ENCODE measurements around the gene NDUFAF8. TPM values are rescaled to one million over a fixed set of nuclear protein-coding genes. Genes with fewer than 3 reads are reported as not detected.

The NDUFAF8 gene
- total RNA-seq, 1 experiment from 2014 or later, result 54.1 TPM

DNA sequence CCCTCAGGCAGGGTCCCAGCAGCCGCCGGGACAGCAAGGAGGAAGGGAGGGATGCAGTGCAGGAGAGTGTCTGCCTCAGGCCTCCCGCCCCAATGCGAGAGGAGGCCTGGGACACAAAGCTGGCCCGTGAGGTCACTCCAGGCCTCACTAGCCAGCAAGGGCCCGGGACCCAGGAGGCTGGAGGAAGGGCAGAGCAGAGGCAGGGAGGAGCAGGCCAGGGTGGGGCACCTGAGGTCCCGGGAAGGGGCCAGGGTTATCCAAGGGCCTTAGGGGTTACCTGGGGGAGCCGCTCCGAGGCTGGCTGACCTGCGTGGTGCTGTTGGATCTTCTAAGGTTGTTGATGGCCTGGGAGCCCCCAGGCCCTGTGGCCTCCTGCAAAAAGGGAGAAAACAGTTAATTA lies 30.5 kb upstream of the NDUFAF8 start:
- no peak for DNase-seq
- TF ChIP-seq, protein P1, sequence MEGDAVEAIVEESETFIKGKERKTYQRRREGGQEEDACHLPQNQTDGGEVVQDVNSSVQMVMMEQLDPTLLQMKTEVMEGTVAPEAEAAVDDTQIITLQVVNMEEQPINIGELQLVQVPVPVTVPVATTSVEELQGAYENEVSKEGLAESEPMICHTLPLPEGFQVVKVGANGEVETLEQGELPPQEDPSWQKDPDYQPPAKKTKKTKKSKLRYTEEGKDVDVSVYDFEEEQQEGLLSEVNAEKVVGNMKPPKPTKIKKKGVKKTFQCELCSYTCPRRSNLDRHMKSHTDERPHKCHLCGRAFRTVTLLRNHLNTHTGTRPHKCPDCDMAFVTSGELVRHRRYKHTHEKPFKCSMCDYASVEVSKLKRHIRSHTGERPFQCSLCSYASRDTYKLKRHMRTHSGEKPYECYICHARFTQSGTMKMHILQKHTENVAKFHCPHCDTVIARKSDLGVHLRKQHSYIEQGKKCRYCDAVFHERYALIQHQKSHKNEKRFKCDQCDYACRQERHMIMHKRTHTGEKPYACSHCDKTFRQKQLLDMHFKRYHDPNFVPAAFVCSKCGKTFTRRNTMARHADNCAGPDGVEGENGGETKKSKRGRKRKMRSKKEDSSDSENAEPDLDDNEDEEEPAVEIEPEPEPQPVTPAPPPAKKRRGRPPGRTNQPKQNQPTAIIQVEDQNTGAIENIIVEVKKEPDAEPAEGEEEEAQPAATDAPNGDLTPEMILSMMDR (IDR thresholded peaks at IDR 0.05; ENCODE audit: unreplicated experiment), result no peak
- no peaks in the 10 kb centered on the region for H3K4me1 Mint-ChIP-seq (ENCODE audit: low read depth, unreplicated experiment)
- H3K27ac Mint-ChIP-seq (ENCODE audit: unreplicated experiment), result no peak overlapping the region
- H3K9me3 Mint-ChIP-seq (ENCODE audit: low read depth, unreplicated experiment), result no peaks in the 10 kb centered on the region
- peaks cover 19% of the 10 kb centered on the region for H3K36me3 Mint-ChIP-seq (ENCODE audit: insufficient read depth, unreplicated experiment)
- H3K4me3 Mint-ChIP-seq (ENCODE audit: low read depth, unreplicated experiment), result no peak overlapping the region
- no TSS peak for BruUV-seq (replicated peaks)
- intact Hi-C loops (cut with micrococcal nuclease; ENCODE audit: unreplicated experiment), result no loop called here
- CTCF ChIA-PET, result interaction anchor here (1.1 kb wide), 1 partner anchor 8 kb away, joined by 4 read pairs; no protein-coding TSS in a partner anchor
- H3K27me3 Mint-ChIP-seq (ENCODE audit: unreplicated experiment), result no peaks in the 10 kb centered on the region

GRCh38 chr17:81209141-81209540 lies 30.0 kb upstream of the NDUFAF8 start:
- Mint-ChIP-seq H3K36me3 (ENCODE audit: insufficient read depth, unreplicated experiment) (peaks cover 19% of the 10 kb centered on the region), H3K27me3 (ENCODE audit: unreplicated experiment) (no peaks in the 10 kb centered on the region)
- intact Hi-C loops (cut with micrococcal nuclease; ENCODE audit: unreplicated experiment), result no loop called here

DNA sequence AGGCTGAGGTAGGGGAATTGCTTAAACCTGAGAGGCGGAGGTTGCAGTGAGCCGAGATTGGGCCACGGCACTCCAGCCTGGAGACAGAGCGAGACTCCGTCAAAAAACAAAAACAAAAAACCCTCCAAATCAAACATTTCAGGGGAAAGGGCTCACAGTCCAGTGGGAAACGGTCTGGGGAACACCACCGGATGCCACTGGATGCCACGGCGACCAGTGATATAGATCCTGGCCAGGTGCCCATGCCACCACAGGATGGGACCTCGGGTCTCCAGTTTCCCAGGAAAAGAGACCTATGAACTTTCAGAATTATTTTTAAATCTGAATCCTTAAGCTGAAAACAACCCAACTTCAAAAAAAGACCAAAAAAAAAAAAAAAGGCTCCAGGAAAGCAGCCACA lies 28.7 kb upstream of the NDUFAF8 start:
- Mint-ChIP-seq H3K27me3 (ENCODE audit: unreplicated experiment) (no peaks in the 10 kb centered on the region), H3K9me3 (ENCODE audit: low read depth, unreplicated experiment) (no peaks in the 10 kb centered on the region), H3K4me3 (ENCODE audit: low read depth, unreplicated experiment) (no peak overlapping the region), H3K4me1 (ENCODE audit: low read depth, unreplicated experiment) (no peaks in the 10 kb centered on the region), H3K36me3 (ENCODE audit: insufficient read depth, unreplicated experiment) (peaks cover 19% of the 10 kb centered on the region), H3K27ac (ENCODE audit: unreplicated experiment) (no peak overlapping the region)
- TF ChIP-seq, protein P1 (IDR thresholded peaks at IDR 0.05; ENCODE audit: unreplicated experiment), result no peak
- CTCF ChIA-PET, result interaction anchor here (0.7 kb wide), 1 partner anchor 336 kb away, joined by 3 read pairs; no protein-coding TSS in a partner anchor
- BruUV-seq (replicated peaks), result no TSS peak
- DNase-seq, result no peak
- intact Hi-C loops (cut with micrococcal nuclease; ENCODE audit: unreplicated experiment), result no loop called here

More at GRCh38 chr17:81209141-81209540, 30.0 kb upstream of the NDUFAF8 start:
- TF ChIP-seq, protein P1 (IDR thresholded peaks at IDR 0.05; ENCODE audit: unreplicated experiment), result no peak
- DNase-seq, result no peak
- no peak overlapping the region for H3K27ac Mint-ChIP-seq (ENCODE audit: unreplicated experiment)
- BruUV-seq (replicated peaks), result no TSS peak
- H3K4me1 Mint-ChIP-seq (ENCODE audit: low read depth, unreplicated experiment), result no peaks in the 10 kb centered on the region
- CTCF ChIA-PET, result interaction anchor here (1.1 kb wide), 1 partner anchor 9 kb away, joined by 4 read pairs; no protein-coding TSS in a partner anchor
- no peak overlapping the region for H3K4me3 Mint-ChIP-seq (ENCODE audit: low read depth, unreplicated experiment)
- H3K9me3 Mint-ChIP-seq (ENCODE audit: low read depth, unreplicated experiment), result no peaks in the 10 kb centered on the region

GRCh38 chr17:81210868-81211267 lies 28.2 kb upstream of the NDUFAF8 start:
- H3K27ac Mint-ChIP-seq (ENCODE audit: unreplicated experiment), result no peak overlapping the region
- BruUV-seq (replicated peaks), result no TSS peak

More at GRCh38 chr17:81210868-81211267, 28.2 kb upstream of the NDUFAF8 start:
- Mint-ChIP-seq H3K9me3 (ENCODE audit: low read depth, unreplicated experiment) (no peaks in the 10 kb centered on the region), H3K36me3 (ENCODE audit: insufficient read depth, unreplicated experiment) (peaks cover 19% of the 10 kb centered on the region), H3K4me1 (ENCODE audit: low read depth, unreplicated experiment) (no peaks in the 10 kb centered on the region), H3K27me3 (ENCODE audit: unreplicated experiment) (no peaks in the 10 kb centered on the region), H3K4me3 (ENCODE audit: low read depth, unreplicated experiment) (no peak overlapping the region)
- TF ChIP-seq, protein P1 (IDR thresholded peaks at IDR 0.05; ENCODE audit: unreplicated experiment), result no peak
- CTCF ChIA-PET, result interaction anchor here (0.7 kb wide), 1 partner anchor 335 kb away, joined by 3 read pairs; no protein-coding TSS in a partner anchor
- DNase-seq, result no peak
- intact Hi-C loops (cut with micrococcal nuclease; ENCODE audit: unreplicated experiment), result no loop called here

All from Calu3 (cell line).